ENCODE measurements around the gene ZNF800. TPM values are rescaled to one million over a fixed set of nuclear protein-coding genes. Genes with fewer than 3 reads are reported as not detected.

ZNF800 gene
- total and polyA plus RNA-seq, 4 donors = 4.8 to 15.2 (median 12.8) TPM

DNA sequence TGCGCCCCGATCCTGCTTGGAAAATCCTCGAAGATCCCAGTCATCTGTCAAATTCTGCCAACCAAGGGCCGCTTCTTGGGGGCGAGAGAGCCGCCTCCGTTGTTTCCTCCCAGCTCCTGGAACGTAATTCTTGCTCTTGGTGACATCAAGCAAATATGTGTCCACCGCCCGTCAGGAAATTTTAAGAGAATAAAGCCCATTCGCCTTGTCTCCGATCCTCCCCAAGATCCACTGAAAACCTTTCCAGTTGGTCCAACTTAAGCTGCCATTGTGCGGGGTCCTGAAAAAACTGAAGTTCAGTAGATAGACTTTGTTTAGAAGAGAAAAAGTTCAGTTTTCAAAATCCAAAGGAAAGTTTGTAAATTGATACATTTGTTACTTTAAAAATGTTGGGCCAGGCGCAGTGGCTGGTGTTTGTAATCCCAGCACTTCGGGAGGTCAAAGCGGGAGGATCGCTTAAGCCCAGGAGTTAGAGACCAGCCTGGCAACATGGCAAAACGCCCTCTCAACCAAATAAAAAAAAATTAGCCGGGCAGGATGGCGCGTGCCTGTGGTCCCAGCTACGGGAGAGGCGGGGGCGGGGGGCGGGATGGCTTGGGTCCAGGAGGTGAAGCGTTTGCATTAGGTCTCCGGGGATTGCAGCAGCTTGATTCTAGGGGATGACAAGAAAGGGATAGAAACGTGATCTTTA is 1.0 kb upstream of the ZNF800 start:
- peaks cover 0 to 12% (median 4%) of the 10 kb centered on the region in 4 donors for H3K36me3 ChIP-seq (ENCODE audit: control insufficient read depth in 4 of 4, insufficient read depth in 3 of 4, low read depth in 1 of 4, low read length in 3 of 4)

GRCh38 chr7:127392182-127392565 is 334 bp downstream of the ZNF800 start:
- Histone ChIP-seq H3K9me3 (ENCODE audit: control insufficient read depth in 4 of 4, low read length in 3 of 4) (no peaks in the 10 kb centered on the region), H3K4me3 (ENCODE audit: low read depth in 1 of 3, low read length in 3 of 3) (peak overlapping the region; percentile 68 to 100 (median 91)), H3K9ac (ENCODE audit: low read depth in 1 of 2, low read length in 2 of 2) (peak overlapping the region; percentile 75 to 81), H3K27me3 (ENCODE audit: control insufficient read depth in 4 of 4, insufficient read depth in 4 of 4, low read length in 3 of 4) (no peaks in the 10 kb centered on the region), H3K27ac (ENCODE audit: low read depth in 1 of 2, low read length in 2 of 2) (peak overlapping the region; percentile 97), H3K4me1 (ENCODE audit: control insufficient read depth in 4 of 4, insufficient read depth in 4 of 4, low read length in 3 of 4) (peaks cover 6 to 26% (median 15%) of the 10 kb centered on the region in 4 donors), H3K36me3 (ENCODE audit: control insufficient read depth in 4 of 4, insufficient read depth in 3 of 4, low read depth in 1 of 4, low read length in 3 of 4) (peaks cover 0 to 17% (median 6%) of the 10 kb centered on the region in 4 donors)
- TF ChIP-seq JUND (IDR thresholded peaks at IDR 0.05) = no peak
- no peak for TF ChIP-seq RXRA (IDR thresholded peaks at IDR 0.05)
- no peak for TF ChIP-seq RAD21 (IDR thresholded peaks at IDR 0.05)
- no peak for TF ChIP-seq GABPA (IDR thresholded peaks at IDR 0.05 in 1 of 2, conservative IDR thresholded peaks at IDR 0.05 in 1 of 2)
- TF ChIP-seq FOXA1 (IDR thresholded peaks at IDR 0.05) = no peak
- TF ChIP-seq, protein P1, sequence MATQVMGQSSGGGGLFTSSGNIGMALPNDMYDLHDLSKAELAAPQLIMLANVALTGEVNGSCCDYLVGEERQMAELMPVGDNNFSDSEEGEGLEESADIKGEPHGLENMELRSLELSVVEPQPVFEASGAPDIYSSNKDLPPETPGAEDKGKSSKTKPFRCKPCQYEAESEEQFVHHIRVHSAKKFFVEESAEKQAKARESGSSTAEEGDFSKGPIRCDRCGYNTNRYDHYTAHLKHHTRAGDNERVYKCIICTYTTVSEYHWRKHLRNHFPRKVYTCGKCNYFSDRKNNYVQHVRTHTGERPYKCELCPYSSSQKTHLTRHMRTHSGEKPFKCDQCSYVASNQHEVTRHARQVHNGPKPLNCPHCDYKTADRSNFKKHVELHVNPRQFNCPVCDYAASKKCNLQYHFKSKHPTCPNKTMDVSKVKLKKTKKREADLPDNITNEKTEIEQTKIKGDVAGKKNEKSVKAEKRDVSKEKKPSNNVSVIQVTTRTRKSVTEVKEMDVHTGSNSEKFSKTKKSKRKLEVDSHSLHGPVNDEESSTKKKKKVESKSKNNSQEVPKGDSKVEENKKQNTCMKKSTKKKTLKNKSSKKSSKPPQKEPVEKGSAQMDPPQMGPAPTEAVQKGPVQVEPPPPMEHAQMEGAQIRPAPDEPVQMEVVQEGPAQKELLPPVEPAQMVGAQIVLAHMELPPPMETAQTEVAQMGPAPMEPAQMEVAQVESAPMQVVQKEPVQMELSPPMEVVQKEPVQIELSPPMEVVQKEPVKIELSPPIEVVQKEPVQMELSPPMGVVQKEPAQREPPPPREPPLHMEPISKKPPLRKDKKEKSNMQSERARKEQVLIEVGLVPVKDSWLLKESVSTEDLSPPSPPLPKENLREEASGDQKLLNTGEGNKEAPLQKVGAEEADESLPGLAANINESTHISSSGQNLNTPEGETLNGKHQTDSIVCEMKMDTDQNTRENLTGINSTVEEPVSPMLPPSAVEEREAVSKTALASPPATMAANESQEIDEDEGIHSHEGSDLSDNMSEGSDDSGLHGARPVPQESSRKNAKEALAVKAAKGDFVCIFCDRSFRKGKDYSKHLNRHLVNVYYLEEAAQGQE (IDR thresholded peaks at IDR 0.05) = no peak
- TF ChIP-seq HNF4A (conservative IDR thresholded peaks at IDR 0.05) = no peak
- TF ChIP-seq FOXA2 (IDR thresholded peaks at IDR 0.05) = no peak
- no peak for DNase-seq (ENCODE audit: low spot score)
- under 1% methylated on average over 48 of the region's 48 CpGs for WGBS

More for the DNA sequence above, 1.0 kb upstream of the ZNF800 start:
- 6% methylated on average over 28 of the region's 28 CpGs for WGBS
- no peaks in the 10 kb centered on the region for H3K27me3 ChIP-seq (ENCODE audit: control insufficient read depth in 4 of 4, insufficient read depth in 4 of 4, low read length in 3 of 4)
- H3K4me3 ChIP-seq (ENCODE audit: low read depth in 1 of 3, low read length in 3 of 3) = peak overlapping the region; percentile 82 to 100 (median 91)
- H3K9ac ChIP-seq (ENCODE audit: low read depth in 1 of 2, low read length in 2 of 2) = peak overlapping the region; percentile 64 to 85
- H3K27ac ChIP-seq (ENCODE audit: low read depth in 1 of 2, low read length in 2 of 2) = peak overlapping the region; percentile 74 to 97
- peaks cover 6 to 26% (median 15%) of the 10 kb centered on the region in 4 donors for H3K4me1 ChIP-seq (ENCODE audit: control insufficient read depth in 4 of 4, insufficient read depth in 4 of 4, low read length in 3 of 4)
- no peaks in the 10 kb centered on the region for H3K9me3 ChIP-seq (ENCODE audit: control insufficient read depth in 4 of 4, low read length in 3 of 4)
- TF ChIP-seq RAD21 (IDR thresholded peaks at IDR 0.05) (peak; percentile 1 to 7), YY1 (IDR thresholded peaks at IDR 0.05) (peak; percentile 10), ZBTB33 (IDR thresholded peaks at IDR 0.05) (no peak), GABPA (IDR thresholded peaks at IDR 0.05 in 1 of 2, conservative IDR thresholded peaks at IDR 0.05 in 1 of 2) (peak in 1 of 2 donors; percentile 12)
- DNase-seq (ENCODE audit: low spot score) = peak; percentile 37

All from liver (tissue), 9 donors.